H1 (cell line): Measurements from ENCODE around the gene VAV2. TPM values are rescaled to one million over a fixed set of nuclear protein-coding genes. Genes with fewer than 3 reads are reported as not detected.
A peak's percentile ranks its signal among the peaks of the same experiment; 100 is the strongest.

Experiments
- CTCF ChIA-PET: fragments of 300-600 bp; sonication (Branson Sonifier 250); formaldehyde crosslinking; loops from one replicate; lab custom pipeline; 2021; ENCODE audit not compliant: partially characterized antibody; lab: Charles Lee
- POLR2A ChIA-PET: fragments of 300-600 bp; sonication (Branson Sonifier 250); formaldehyde crosslinking; loops from one replicate; lab custom pipeline; 2021; ENCODE audit warnings: inconsistent platforms; ENCODE audit not compliant: partially characterized antibody; lab: Charles Lee
- DNase-seq, 2 experiments: peaks; one replicate each; pipeline versions ENCODE4 v3.0.0 to v3.0.0-alpha.2; 2010 to 2022; ENCODE audit warnings: low spot score in 2 of 2, low read depth in 1 of 2, mixed read lengths in 1 of 2
- FAIRE-seq: peaks from 2 replicates; lab custom pipeline; 2011; peaks lifted over from hg19 to GRCh38; lab: Jason Lieb, UNC
- H2AFZ ChIP-seq: 2 replicates; pipeline ENCODE4 v1.8.1; 2012; ENCODE audit warnings: low read length, inconsistent platforms
- H2AK5ac ChIP-seq: 2 replicates; pipeline ENCODE4 v1.6.1; 2013; ENCODE audit warnings: low read depth, low read length
- H2BK120ac ChIP-seq: replicated peaks from 2 replicates; pipeline ENCODE3; 2013; ENCODE audit warnings: low read depth, low read length, inconsistent platforms
- H2BK12ac ChIP-seq: 2 replicates; pipeline ENCODE4 v1.6.1; 2013; ENCODE audit warnings: low read depth, low read length
- H2BK15ac ChIP-seq: 2 replicates; pipeline ENCODE4 v1.6.1; 2013; ENCODE audit warnings: low read length
- H2BK20ac ChIP-seq: 2 replicates; pipeline ENCODE4 v1.6.1; 2013; ENCODE audit warnings: low read length
- H2BK5ac ChIP-seq: 2 replicates; pipeline ENCODE4 v1.6.1; 2013; ENCODE audit warnings: low read depth, low read length
- H3K14ac ChIP-seq: 2 replicates; pipeline ENCODE4 v1.6.1; 2013; ENCODE audit warnings: inconsistent platforms; ENCODE audit not compliant: insufficient read length
- H3K18ac ChIP-seq: 2 replicates; pipeline ENCODE4 v1.6.1; 2013; ENCODE audit warnings: low read length; ENCODE audit errors: extremely low read depth
- H3K23ac ChIP-seq: 2 replicates; pipeline ENCODE4 v1.6.1; 2013; ENCODE audit warnings: inconsistent platforms; ENCODE audit not compliant: insufficient read length
- H3K23me2 ChIP-seq: 2 replicates; pipeline ENCODE4 v1.6.1; 2013; ENCODE audit warnings: low read depth, low read length
- H3K27ac ChIP-seq: 2 replicates; pipeline ENCODE4 v1.6.1; 2011; ENCODE audit warnings: low read depth, low read length, inconsistent platforms
- H3K27me3 ChIP-seq, 4 experiments: replicated peaks in 1 of 4; 1 replicate in 1 of 4; 2 replicates in 3 of 4; pipeline versions ENCODE4 v1.6.1 to v1.8.1; 2011 to 2013; ENCODE audit warnings: low read length in 3 of 4, mild to moderate bottlenecking in 3 of 4, inconsistent platforms in 2 of 4, mixed read lengths in 2 of 4, moderate library complexity in 1 of 4; ENCODE audit not compliant: control insufficient read depth in 3 of 4, insufficient read depth in 3 of 4; ENCODE audit errors: extremely low read depth in 1 of 4
- H3K36me3 ChIP-seq, 4 experiments: 2 replicates each; pipeline versions ENCODE4 v1.6.1 to v1.8.1; 2011 to 2013; ENCODE audit warnings: mild to moderate bottlenecking in 4 of 4, low read length in 3 of 4, moderate library complexity in 2 of 4, control low read depth in 1 of 4, inconsistent platforms in 1 of 4; ENCODE audit not compliant: insufficient read depth in 4 of 4, control insufficient read depth in 2 of 4
- H3K4ac ChIP-seq: replicated peaks from 2 replicates; pipeline ENCODE3; 2013; ENCODE audit warnings: low read length, low read depth, mixed read lengths, inconsistent platforms; ENCODE audit not compliant: insufficient read length
- H3K4me1 ChIP-seq, 4 experiments: replicated peaks in 1 of 4; 1 replicate in 1 of 4; 2 replicates in 3 of 4; pipeline versions ENCODE4 v1.6.1 to v1.8.1; 2011 to 2013; ENCODE audit warnings: low read length in 3 of 4, inconsistent platforms in 2 of 4, mixed read lengths in 1 of 4; ENCODE audit not compliant: insufficient read depth in 4 of 4, control insufficient read depth in 3 of 4
- H3K4me2 ChIP-seq, 2 experiments: 2 replicates each; pipeline versions ENCODE4 v1.6.1 to v1.8.1; 2011 to 2013; ENCODE audit warnings: low read depth in 2 of 2, low read length in 2 of 2, control low read depth in 1 of 2, inconsistent platforms in 1 of 2, mild to moderate bottlenecking in 1 of 2; ENCODE audit not compliant: insufficient read depth in 1 of 2
- H3K4me3 ChIP-seq, 4 experiments: fragments of 200-600, 300-600 bp in 1 of 4; sonication (generic), shearing (Covaris generic), sonication (Bioruptor Twin) in 1 of 4; 2 replicates each; pipeline versions ENCODE4 v1.5.1 to v1.8.1; 2011 to 2016; ENCODE audit warnings: low read length in 4 of 4, low read depth in 3 of 4, control low read depth in 2 of 4, inconsistent platforms in 2 of 4, mild to moderate bottlenecking in 2 of 4, mixed read lengths in 1 of 4, moderate library complexity in 1 of 4; ENCODE audit not compliant: insufficient read depth in 2 of 4; ENCODE audit errors: extremely low read depth in 1 of 4
- H3K56ac ChIP-seq: replicated peaks from 2 replicates; pipeline ENCODE3; 2013; ENCODE audit warnings: low read depth, mild to moderate bottlenecking, mixed read lengths, low read length, inconsistent platforms; ENCODE audit not compliant: insufficient read length
- H3K79me1 ChIP-seq: 2 replicates; pipeline ENCODE4 v1.6.1; 2013; ENCODE audit warnings: low read depth, low read length, control low read depth
- H3K79me2 ChIP-seq, 2 experiments: 2 replicates each; pipeline versions ENCODE4 v1.6.1 to v1.8.1; 2012 to 2013; ENCODE audit warnings: low read length in 2 of 2, mild to moderate bottlenecking in 2 of 2, inconsistent platforms in 1 of 2; ENCODE audit not compliant: insufficient read depth in 2 of 2, control insufficient read depth in 1 of 2
- H3K9ac ChIP-seq, 4 experiments: replicated peaks in 1 of 4; 1 replicate in 1 of 4; 2 replicates in 3 of 4; pipeline versions ENCODE4 v1.6.1 to v1.8.1; 2011 to 2013; ENCODE audit warnings: low read depth in 3 of 4, low read length in 3 of 4, control low read depth in 2 of 4, mild to moderate bottlenecking in 2 of 4, moderate library complexity in 2 of 4, inconsistent platforms in 1 of 4; ENCODE audit errors: extremely low read depth in 1 of 4
- H3K9me3 ChIP-seq, 2 experiments: 2 replicates each; pipeline versions ENCODE4 v1.6.1 to v1.8.1; 2012 to 2013; ENCODE audit warnings: mild to moderate bottlenecking in 2 of 2, moderate library complexity in 2 of 2, control low read depth in 1 of 2, inconsistent platforms in 1 of 2, low read depth in 1 of 2, low read length in 1 of 2, mixed read lengths in 1 of 2; ENCODE audit not compliant: insufficient read depth in 2 of 2
- H4K20me1 ChIP-seq, 2 experiments: replicated peaks in 1 of 2; 2 replicates each; pipeline versions ENCODE3 to v1.8.1; 2011 to 2013; ENCODE audit warnings: inconsistent platforms in 2 of 2, low read length in 2 of 2, mild to moderate bottlenecking in 1 of 2; ENCODE audit not compliant: insufficient read depth in 2 of 2, control insufficient read depth in 1 of 2
- H4K5ac ChIP-seq: 2 replicates; pipeline ENCODE4 v1.6.1; 2013; ENCODE audit warnings: low read length, low read depth, mixed read lengths, inconsistent platforms; ENCODE audit not compliant: insufficient read length
- H4K8ac ChIP-seq: 2 replicates; pipeline ENCODE4 v1.8.0; 2013; ENCODE audit warnings: mild to moderate bottlenecking, moderate library complexity, low read length, inconsistent platforms; ENCODE audit not compliant: insufficient read depth; ENCODE audit errors: extremely low read depth
- H4K91ac ChIP-seq: replicated peaks from 2 replicates; pipeline ENCODE3; 2013; ENCODE audit warnings: low read length, mixed read lengths, inconsistent platforms; ENCODE audit not compliant: insufficient read length
- CHD2 ChIP-seq: IDR thresholded peaks from 2 replicates; pipeline ENCODE4 v1.6.1; 2012; ENCODE audit warnings: low read length, improper control_type of control experiment
- SIRT6 ChIP-seq: IDR thresholded peaks from one replicate; pipeline ENCODE4 v1.7.1; 2012; ENCODE audit warnings: low read length, inconsistent platforms
- whole genome bisulfite sequencing, 2 experiments: shearing (Covaris generic) in 1 of 2; methylation state at CpG; one replicate each; pipeline versions ENCODE4 v1.1.6 to v1.1.7; 2013 to 2015; ENCODE audit warnings: low lambda C conversion rate in 2 of 2, mixed read lengths in 2 of 2, inconsistent platforms in 1 of 2, low coverage in 1 of 2, missing lambda C conversion rate in 1 of 2; ENCODE audit not compliant: insufficient replicate concordance in 2 of 2, insufficient coverage in 1 of 2, insufficient read length in 1 of 2; ENCODE audit errors: extremely low coverage in 1 of 2, missing lambda C conversion rate in 1 of 2; 5-methylcytosine and 5-hydroxymethylcytosine counted together
- polyA plus RNA-seq, 7 experiments: library from polyadenylated mRNA; depleted of rRNA in 3 of 7; stranded (reverse) in 5 of 7; unstranded in 2 of 7; fragments of >200 nt in 5 of 7; fragments of 200-250 nt in 2 of 7; gene quantifications; 1 replicate in 5 of 7; 2 replicates in 1 of 7; 4 replicates in 1 of 7; pipeline versions ENCODE4 v1.2.1 to v1.2.3, GENCODE V29; 2011 to 2013; ENCODE audit warnings: missing spikeins in 2 of 7, mixed read lengths in 2 of 7
- total RNA-seq: library from RNA; stranded (reverse); fragmentation: NEBNext Ultra II Directional; extraction: Animal tissue kit (Norgen Biotek cat#: 25700); gene quantifications from 2 replicates; pipeline ENCODE4 v1.2.1, GENCODE V29; 2021

The VAV2 gene
- total and polyA plus RNA-seq, 2 of the 8 experiments (the other 6 are each of a cell fraction or from before 2014, with no cell fraction given): 13.6 to 37.6 TPM

- ChIA-PET POLR2A (interaction anchor here (0.8 to 1.3 kb wide), 2 partner anchors 15 to 36 kb away, joined by 3 read pairs; no protein-coding TSS in a partner anchor), CTCF (interaction anchor here (1.0 to 3.4 kb wide), 5 partner anchors 11 to 177 kb away, joined by 3 to 16 read pairs (median 5); no protein-coding TSS in a partner anchor)
- peak overlapping the region; percentile 48; the same call in 1 of the 2 replicates for H2BK20ac ChIP-seq
- peak overlapping the region; percentile 88; the same call in 1 of the 2 replicates for H2AK5ac ChIP-seq
- no peak overlapping the region for H3K56ac ChIP-seq
- peaks cover 0 to 69% of the 10 kb centered on the region in 2 experiments; a peak in 2 of 4 replicates for H3K79me2 ChIP-seq
- FAIRE-seq (no peak), DNase-seq (no peak)
- peak overlapping the region; percentile 41 for H3K4ac ChIP-seq
- H3K79me1 ChIP-seq: peaks cover 25% of the 10 kb centered on the region
- H3K4me3 ChIP-seq: no peak overlapping the region
- H3K23ac ChIP-seq: no peak overlapping the region
- peak overlapping the region; percentile 60; the same call in 1 of the 2 replicates for H2BK12ac ChIP-seq
- no peaks in the 10 kb centered on the region for H3K36me3 ChIP-seq
- peak overlapping the region; percentile 2 for H4K91ac ChIP-seq
- H3K18ac ChIP-seq: peak overlapping the region; percentile 75; the same call in 1 of the 2 replicates
- H2BK5ac ChIP-seq: peak overlapping the region; percentile 66; the same call in 1 of the 2 replicates
- no peak overlapping the region for H3K14ac ChIP-seq
- WGBS, 2 experiments: 87% methylated on average over 9 of the region's 9 CpGs; no CpG with 5 or more reads in 1 of the 2 experiments
- peak overlapping the region; percentile 97 for H2BK15ac ChIP-seq
- H4K8ac ChIP-seq: peak overlapping the region; percentile 76; the same call in 1 of the 2 replicates
- H4K20me1 ChIP-seq: peaks cover 2 to 9% of the 10 kb centered on the region in 2 experiments
- no peak overlapping the region for H4K5ac ChIP-seq
- H3K9ac ChIP-seq: no peak overlapping the region
- H3K27ac ChIP-seq: no peak overlapping the region
- H2AFZ ChIP-seq: no peak overlapping the region
- H3K4me1 ChIP-seq: peaks cover 14 to 57% (median 48%) of the 10 kb centered on the region in 4 experiments
- H3K4me2 ChIP-seq: 0 out of 4 replicates have a peak overlapping the region, but pooled peaks of 1 of the 2 experiments have one; percentile 17
- H2BK120ac ChIP-seq: peak overlapping the region; percentile 50
- no peaks in the 10 kb centered on the region for H3K9me3 ChIP-seq
- H3K23me2 ChIP-seq: peaks cover 3% of the 10 kb centered on the region; the same call in 1 of the 2 replicates
- no peaks in the 10 kb centered on the region for H3K27me3 ChIP-seq
- TF ChIP-seq SIRT6 (no peak), CHD2 (no peak)
These were observed 33.0 kb downstream of the VAV2 start for GRCh38 chr9:133959171-133959570.
